AG09309 (cell line): Measurements from ENCODE around the gene OS9.

Experiments
- DNase-seq: peaks from one replicate; pipeline ENCODE4 v3.0.0-alpha.2; 2010; ENCODE audit warnings: low read depth
- H3K4me3 ChIP-seq: 2 replicates; pipeline ENCODE4 v1.5.1; 2011; ENCODE audit warnings: mild to moderate bottlenecking, low read depth, low read length, moderate library complexity; ENCODE audit not compliant: control insufficient read depth
- TF ChIP-seq, protein P1 (sequence below): IDR thresholded peaks from 2 replicates; pipeline ENCODE4 v1.5.1; 2011; ENCODE audit warnings: mild to moderate bottlenecking, low read depth, low read length, inconsistent platforms; ENCODE audit not compliant: insufficient read depth, control insufficient read depth; ENCODE audit errors: missing control alignments

OS9 gene

GRCh38 chr12:57749061-57749460 is 55.1 kb downstream of the OS9 start:
- TF ChIP-seq, protein P1, sequence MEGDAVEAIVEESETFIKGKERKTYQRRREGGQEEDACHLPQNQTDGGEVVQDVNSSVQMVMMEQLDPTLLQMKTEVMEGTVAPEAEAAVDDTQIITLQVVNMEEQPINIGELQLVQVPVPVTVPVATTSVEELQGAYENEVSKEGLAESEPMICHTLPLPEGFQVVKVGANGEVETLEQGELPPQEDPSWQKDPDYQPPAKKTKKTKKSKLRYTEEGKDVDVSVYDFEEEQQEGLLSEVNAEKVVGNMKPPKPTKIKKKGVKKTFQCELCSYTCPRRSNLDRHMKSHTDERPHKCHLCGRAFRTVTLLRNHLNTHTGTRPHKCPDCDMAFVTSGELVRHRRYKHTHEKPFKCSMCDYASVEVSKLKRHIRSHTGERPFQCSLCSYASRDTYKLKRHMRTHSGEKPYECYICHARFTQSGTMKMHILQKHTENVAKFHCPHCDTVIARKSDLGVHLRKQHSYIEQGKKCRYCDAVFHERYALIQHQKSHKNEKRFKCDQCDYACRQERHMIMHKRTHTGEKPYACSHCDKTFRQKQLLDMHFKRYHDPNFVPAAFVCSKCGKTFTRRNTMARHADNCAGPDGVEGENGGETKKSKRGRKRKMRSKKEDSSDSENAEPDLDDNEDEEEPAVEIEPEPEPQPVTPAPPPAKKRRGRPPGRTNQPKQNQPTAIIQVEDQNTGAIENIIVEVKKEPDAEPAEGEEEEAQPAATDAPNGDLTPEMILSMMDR, result no peak
- no peak for DNase-seq
- no peak overlapping the region for H3K4me3 ChIP-seq

DNA sequence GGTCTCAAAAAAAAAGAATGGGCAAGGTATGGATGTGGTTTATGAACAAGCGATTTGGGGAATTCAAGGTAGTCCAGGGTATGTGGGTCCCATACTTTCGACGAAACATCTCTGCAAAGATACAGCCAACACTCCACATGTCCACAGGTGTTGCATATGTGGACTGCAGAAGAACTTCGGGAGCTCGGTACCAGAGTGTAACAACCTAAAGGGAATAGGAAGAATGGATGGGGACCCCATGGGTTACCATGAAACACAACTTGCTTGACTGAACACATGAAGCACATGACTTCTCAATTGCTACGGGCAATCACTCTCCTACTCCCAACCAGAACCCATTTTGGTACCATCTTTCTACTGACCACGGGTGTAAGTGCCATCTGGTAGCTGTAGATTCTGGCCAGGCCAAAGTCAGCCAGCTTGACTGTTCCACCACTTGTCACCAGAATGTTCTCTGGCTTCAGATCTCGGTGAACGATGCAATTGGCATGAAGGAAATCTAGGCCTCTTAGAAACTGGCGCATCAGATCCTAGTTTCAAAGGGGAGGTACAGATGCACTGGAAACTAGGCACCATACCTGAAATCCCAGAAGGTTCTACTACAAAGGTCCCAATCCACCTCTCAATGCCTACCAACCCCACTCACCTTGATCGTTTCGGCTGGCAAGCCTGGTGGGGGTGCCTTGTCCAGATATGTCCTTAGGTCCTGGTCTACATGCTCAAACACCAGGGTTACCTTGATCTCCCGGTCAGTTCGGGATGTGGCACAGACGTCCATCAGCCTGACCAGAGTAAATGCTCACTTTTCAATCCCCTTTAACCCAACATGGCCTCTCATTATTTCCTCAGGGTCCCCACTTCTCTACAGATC is 56.9 kb downstream of the OS9 start:
- TF ChIP-seq, protein P1, result no peak
- H3K4me3 ChIP-seq, result peak overlapping the region; percentile 88
- no peak for DNase-seq

- peak overlapping the region; percentile 88 for H3K4me3 ChIP-seq
- TF ChIP-seq, protein P1, result no peak
- no peak for DNase-seq
These were observed 57.5 kb downstream of the OS9 start for GRCh38 chr12:57751432-57751787.

DNA sequence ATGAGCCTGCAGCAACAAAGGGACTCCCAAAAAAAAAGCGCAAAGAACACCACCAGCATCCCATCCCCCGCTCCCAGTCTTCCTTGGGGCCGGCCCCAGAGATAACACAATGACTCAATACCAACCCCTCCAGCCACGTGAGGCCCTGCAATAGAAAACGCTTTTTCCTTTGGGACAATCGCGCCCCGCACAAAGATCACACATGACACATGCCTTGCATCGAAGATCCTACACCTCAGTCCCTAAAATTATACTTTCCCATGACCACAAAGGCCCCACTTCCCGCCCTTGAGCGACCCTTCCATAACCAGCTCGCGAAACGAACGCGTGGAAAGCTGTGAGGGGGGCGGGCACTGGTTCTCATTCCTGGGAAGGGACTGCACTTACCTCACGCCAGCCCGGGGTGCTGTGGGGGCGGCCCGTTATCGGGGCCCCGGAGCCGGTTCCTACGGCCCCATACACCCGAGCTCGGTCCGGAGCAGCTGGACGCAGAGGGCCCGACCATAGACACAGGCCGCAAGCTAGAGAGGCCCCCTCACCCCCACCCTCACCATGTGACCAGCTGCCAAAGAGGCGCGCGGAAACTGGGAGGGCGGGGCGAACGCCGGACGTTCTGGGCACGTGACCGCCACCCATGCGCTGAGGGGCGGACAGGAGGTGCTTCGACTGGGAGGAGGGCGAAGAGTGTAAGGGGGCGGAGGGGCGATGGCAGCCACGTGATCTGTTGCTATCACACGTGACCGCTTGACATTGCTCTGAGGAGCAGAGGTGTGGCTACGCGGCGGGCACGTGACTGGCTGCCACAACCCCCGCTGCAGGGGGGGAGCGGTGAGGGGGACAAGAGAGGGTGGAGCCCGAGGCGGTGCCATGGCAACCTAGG is 58.1 kb downstream of the OS9 start, which contains the start of gene CDK4:
TSS of gene CDK4 (minus strand) at position 523 of the 880 bp plus-strand sequence. CDS start 593 bp downstream, outside the sequence.
- TF ChIP-seq, protein P1, result no peak
- peak within 1 kb of the TSS; percentile 88 for H3K4me3 ChIP-seq
- DNase-seq, result peak; percentile 98

DNA sequence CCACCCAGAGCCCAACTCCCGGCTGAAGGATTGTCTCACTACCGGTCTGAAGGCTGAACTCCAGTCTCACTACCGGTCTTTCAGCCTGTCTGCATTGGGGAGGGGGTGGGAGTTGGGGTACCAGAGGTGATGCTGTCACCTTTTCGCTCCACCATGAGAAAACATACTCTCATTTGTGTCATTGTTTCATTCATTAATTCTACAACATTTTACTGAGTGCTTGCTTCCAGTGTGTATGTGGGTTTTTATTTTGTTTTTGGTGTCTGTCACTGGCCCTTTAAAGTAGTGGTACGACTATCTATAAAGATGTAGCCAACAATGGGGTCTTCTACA is 58.7 kb downstream of the OS9 start:
- DNase-seq, result no peak
- TF ChIP-seq, protein P1, result no peak
- peak overlapping the region; percentile 88 for H3K4me3 ChIP-seq

DNA sequence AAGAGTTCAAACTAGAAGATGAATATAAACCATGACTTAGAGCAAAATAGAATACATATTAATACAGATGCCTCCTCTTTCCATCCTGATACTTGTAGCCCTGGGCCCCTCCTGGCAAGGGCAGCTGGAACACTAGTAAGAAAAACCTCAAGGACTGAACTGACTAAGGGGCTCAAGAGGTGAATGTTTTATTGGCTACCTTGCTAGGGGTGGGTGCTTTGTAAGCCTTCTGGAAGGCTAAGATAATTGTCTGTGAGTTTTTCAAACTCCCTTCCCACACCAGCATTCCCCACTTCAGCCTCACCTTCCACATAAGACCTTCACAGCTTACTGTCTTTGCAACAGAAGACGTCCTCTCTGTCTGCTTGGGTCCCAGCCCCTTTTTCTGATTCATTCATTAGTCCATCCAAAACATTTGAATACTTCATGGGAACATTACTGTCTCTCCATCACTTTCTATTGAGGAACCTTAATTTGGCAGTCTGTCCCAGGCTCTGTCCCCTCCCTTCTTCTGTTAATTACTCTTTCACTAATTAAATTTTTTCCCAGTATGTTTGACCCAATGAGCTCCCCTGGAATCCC is 59.9 kb downstream of the OS9 start:
- no peak overlapping the region for H3K4me3 ChIP-seq
- DNase-seq, result no peak
- TF ChIP-seq, protein P1, result no peak
